Vagina (tissue), 2 donors: ENCODE measurements around the gene CFAP92.

Experiments
- POLR2A ChIP-seq, 2 donors: fragments of 450-650 bp; IDR thresholded peaks; one replicate each; pipeline ENCODE4 v1.6.1; 2017; ENCODE audit warnings: antibody characterized with exemption in 2 of 2, mild to moderate bottlenecking in 2 of 2, moderate library complexity in 2 of 2
- POLR2AphosphoS5 ChIP-seq, 2 donors: sonication (generic); formaldehyde crosslinking; IDR thresholded peaks; one replicate each; pipeline ENCODE4 v1.9.0; 2017; ENCODE audit warnings: antibody characterized with exemption in 2 of 2, mild to moderate bottlenecking in 2 of 2, low read depth in 1 of 2; ENCODE audit not compliant: insufficient read depth in 1 of 2
- TF ChIP-seq, protein P1 (sequence below), 3 experiments: fragments of 450-650 bp in 2 of 3; fragments of 200-600 bp in 1 of 3; sonication (generic) in 1 of 3; IDR thresholded peaks; one replicate each; pipeline ENCODE4 v1.5.1; 2017 to 2019; ENCODE audit warnings: antibody characterized with exemption in 3 of 3, mild to moderate bottlenecking in 2 of 3, moderate library complexity in 2 of 3

DNA sequence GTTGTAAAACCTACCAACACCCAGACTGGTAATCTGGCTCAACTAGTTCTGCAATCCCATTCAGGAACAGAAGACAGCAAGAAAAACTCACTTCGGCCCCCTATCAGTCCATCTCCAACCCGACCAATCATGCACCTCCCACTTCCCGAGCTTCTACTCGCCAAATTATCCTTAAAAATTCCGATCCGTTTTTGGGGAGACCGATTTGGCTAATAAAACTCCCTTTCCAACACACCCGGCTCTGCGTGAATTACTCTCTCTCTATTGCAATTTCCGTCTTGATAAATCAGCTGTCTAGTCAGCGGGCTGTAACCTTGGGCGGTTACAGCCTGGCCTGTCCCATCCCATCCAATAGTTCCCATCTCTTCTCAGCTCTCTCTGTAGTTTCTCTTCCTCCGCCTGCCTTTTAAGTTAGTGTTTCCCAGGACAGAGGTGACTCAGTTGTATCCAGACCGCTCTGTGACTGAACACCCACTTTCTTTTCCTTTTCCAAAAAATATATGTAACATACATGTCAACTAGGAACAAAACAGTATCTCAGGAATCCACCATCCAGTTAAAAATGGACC, 115.2 kb downstream of the CFAP92 start:
- TF ChIP-seq POLR2AphosphoS5 (IDR thresholded peaks at IDR 0.05; ENCODE audit: insufficient read depth in 1 of 2, low read depth in 1 of 2), result no peak
- TF ChIP-seq, protein P1, sequence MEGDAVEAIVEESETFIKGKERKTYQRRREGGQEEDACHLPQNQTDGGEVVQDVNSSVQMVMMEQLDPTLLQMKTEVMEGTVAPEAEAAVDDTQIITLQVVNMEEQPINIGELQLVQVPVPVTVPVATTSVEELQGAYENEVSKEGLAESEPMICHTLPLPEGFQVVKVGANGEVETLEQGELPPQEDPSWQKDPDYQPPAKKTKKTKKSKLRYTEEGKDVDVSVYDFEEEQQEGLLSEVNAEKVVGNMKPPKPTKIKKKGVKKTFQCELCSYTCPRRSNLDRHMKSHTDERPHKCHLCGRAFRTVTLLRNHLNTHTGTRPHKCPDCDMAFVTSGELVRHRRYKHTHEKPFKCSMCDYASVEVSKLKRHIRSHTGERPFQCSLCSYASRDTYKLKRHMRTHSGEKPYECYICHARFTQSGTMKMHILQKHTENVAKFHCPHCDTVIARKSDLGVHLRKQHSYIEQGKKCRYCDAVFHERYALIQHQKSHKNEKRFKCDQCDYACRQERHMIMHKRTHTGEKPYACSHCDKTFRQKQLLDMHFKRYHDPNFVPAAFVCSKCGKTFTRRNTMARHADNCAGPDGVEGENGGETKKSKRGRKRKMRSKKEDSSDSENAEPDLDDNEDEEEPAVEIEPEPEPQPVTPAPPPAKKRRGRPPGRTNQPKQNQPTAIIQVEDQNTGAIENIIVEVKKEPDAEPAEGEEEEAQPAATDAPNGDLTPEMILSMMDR (IDR thresholded peaks at IDR 0.05), result no peak
- TF ChIP-seq POLR2A (IDR thresholded peaks at IDR 0.05), result no peak
